K562 (cell line): ENCODE results near the gene SNX12. TPM values are rescaled to one million over a fixed set of nuclear protein-coding genes. Genes with fewer than 3 reads are reported as not detected.

Experiments used
- E2F5 ChIP-seq: sonication (generic); formaldehyde crosslinking; IDR thresholded peaks from 2 replicates; pipeline ENCODE4 v1.8.0; 2022; ENCODE audit warnings: mild to moderate bottlenecking, missing genetic modification reagents
- FOXM1 ChIP-seq, 2 experiments: fragments of 450-650 bp in 1 of 2; sonication (generic) in 1 of 2; formaldehyde crosslinking in 1 of 2; IDR thresholded peaks; 2 replicates each; pipeline versions ENCODE4 v1.6.1 to v1.9.0; 2017 to 2022; ENCODE audit warnings: low read depth in 2 of 2, mild to moderate bottlenecking in 2 of 2, missing genetic modification reagents in 1 of 2, moderate library complexity in 1 of 2
- MAFG ChIP-seq: fragments of 450-650 bp; conservative IDR thresholded peaks from 2 replicates; pipeline ENCODE4 v1.6.1; 2016; ENCODE audit warnings: missing genetic modification characterization, missing compliant biosample characterization
- POLR3G ChIP-seq: IDR thresholded peaks from 2 replicates; pipeline ENCODE4 v1.6.1; 2011; ENCODE audit not compliant: insufficient read length, insufficient replicate concordance; ENCODE audit errors: extremely low read depth
- RBM39 ChIP-seq: fragments of 200-400 bp; formaldehyde crosslinking; optimal IDR thresholded peaks from 2 replicates; pipeline ENCODE3; 2018; ENCODE audit warnings: low read depth, low read length
- REST ChIP-seq, 2 experiments: fragments of 450-650 bp; formaldehyde crosslinking in 1 of 2; IDR thresholded peaks; 2 replicates each; pipeline versions ENCODE4 v1.4.0 to v1.6.1; 2014 to 2020; ENCODE audit warnings: mild to moderate bottlenecking in 2 of 2, borderline replicate concordance in 1 of 2, low read depth in 1 of 2
- SLC30A9 ChIP-seq: fragments of 250-450 bp; sonication (Bioruptor Pico); IDR thresholded peaks from 2 replicates; pipeline ENCODE4 v1.8.0; 2022; ENCODE audit warnings: mild to moderate bottlenecking, moderate library complexity
- STAT6 ChIP-seq: sonication (generic); formaldehyde crosslinking; IDR thresholded peaks from 2 replicates; pipeline ENCODE4 v1.8.1; 2023; ENCODE audit warnings: mild to moderate bottlenecking, missing genetic modification reagents
- TAL1 ChIP-seq: fragments of 450-650 bp; IDR thresholded peaks from 2 replicates; pipeline ENCODE4 v1.6.1; 2016; ENCODE audit warnings: mild to moderate bottlenecking
- ZNF699 ChIP-seq: fragments of 250-450 bp; sonication (Bioruptor Pico); IDR thresholded peaks from 2 replicates; pipeline ENCODE4 v1.8.0; 2021; ENCODE audit warnings: mild to moderate bottlenecking, moderate library complexity; ENCODE audit not compliant: insufficient replicate concordance
- polyA plus RNA-seq, 8 experiments: library from polyadenylated mRNA; depleted of rRNA in 4 of 8; stranded (reverse) in 5 of 8; unstranded in 3 of 8; fragments of >200 nt; fragmentation: Nextera tagmentation in 2 of 8; fragmentation: Illumina TruSeq in 1 of 8; extraction: Ambion mirVana in 2 of 8; extraction: Trizol in 1 of 8; gene quantifications; 2 replicates each; pipeline versions ENCODE4 v1.2.1 to v1.2.3, GENCODE V29; 2011 to 2014; ENCODE audit warnings: inconsistent platforms in 1 of 8, missing spikeins in 1 of 8
- total RNA-seq, 7 experiments: library from RNA; depleted of rRNA in 6 of 7; stranded (reverse); fragments of >200 nt in 6 of 7; fragmentation: Illumina TruSeq in 2 of 7; extraction: Trizol in 2 of 7; gene quantifications; 2 replicates each; pipeline versions ENCODE4 v1.2.1 to v1.2.3, GENCODE V29; 2011 to 2021; ENCODE audit warnings: low replicate concordance in 1 of 7

The SNX12 gene
- total and polyA plus RNA-seq, 9 of the 15 experiments (the other 6 are each of a cell fraction or from before 2014, with no cell fraction given) = 12.7 to 50.3 (median 37.1) TPM

GRCh38 chrX:71095033-71095432, 26.9 kb upstream of the SNX12 start (continued):
- TF ChIP-seq REST (IDR thresholded peaks at IDR 0.05; ENCODE audit: borderline replicate concordance) (0 out of 2 replicates have a peak, but pooled peaks have one; percentile 4), REST (CRISPR knock-in tag; IDR thresholded peaks at IDR 0.05; ENCODE audit: low read depth) (no peak), TAL1 (peak; percentile 71), SLC30A9 (CRISPR knock-in tag) (no peak), MAFG (tag) (no peak), RBM39 (no peak), E2F5 (CRISPR knock-in tag) (no peak), FOXM1 (IDR thresholded peaks at IDR 0.05; ENCODE audit: low read depth) (peak; percentile 34; the same call in 1 of the 2 replicates), FOXM1 (CRISPR knock-in tag; IDR thresholded peaks at IDR 0.05; ENCODE audit: low read depth) (no peak), POLR3G (no peak), STAT6 (CRISPR knock-in tag) (no peak), ZNF699 (CRISPR knock-in tag) (no peak)
